CD4-positive, alpha-beta T cell (primary cell): ENCODE measurements around the gene DNAJC15. TPM values are rescaled to one million over a fixed set of nuclear protein-coding genes. Genes with fewer than 3 reads are reported as not detected.

Source experiments
- ATAC-seq: fragments of 200-7000 bp; cut with Tn5 transposase; one replicate; pipeline ENCODE4 v1.10.0; 2022; ENCODE audit warnings: mild to moderate bottlenecking; ENCODE audit not compliant: poor library complexity
- CTCF ChIA-PET: fragments of 350-600 bp; sonication (Branson Sonifier 250); formaldehyde crosslinking; loops from one replicate; lab custom pipeline; 2021; ENCODE audit warnings: antibody characterized with exemption, inconsistent platforms; lab: Charles Lee
- POLR2A ChIA-PET: fragments of 350-600 bp; sonication (Branson Sonifier 250); formaldehyde crosslinking; loops from one replicate; lab custom pipeline; 2021; ENCODE audit warnings: antibody characterized with exemption, inconsistent platforms; lab: Charles Lee
- DNase-seq, 14 experiments: peaks; one replicate each; pipeline ENCODE4 v3.0.0-alpha.2; 2013 to 2020; ENCODE audit warnings: mixed read lengths in 2 of 14
- H3K27ac ChIP-seq, 2 donors: one replicate each; pipeline versions ENCODE4 v1.5.1 to v1.7.0; 2013; ENCODE audit warnings: low read length in 2 of 2, low read depth in 1 of 2, mild to moderate bottlenecking in 1 of 2
- H3K27me3 ChIP-seq, 2 experiments: 1 replicate in 1 of 2; 2 replicates in 1 of 2; pipeline versions ENCODE4 v1.6.1 to v1.7.0; 2013; ENCODE audit warnings: low read length in 2 of 2, control low read depth in 1 of 2, mild to moderate bottlenecking in 1 of 2, moderate library complexity in 1 of 2; ENCODE audit not compliant: insufficient read depth in 2 of 2, control insufficient read depth in 1 of 2
- H3K36me3 ChIP-seq: one replicate; pipeline ENCODE4 v1.6.1; 2013; ENCODE audit warnings: low read length, control low read depth; ENCODE audit not compliant: insufficient read depth
- H3K4me1 ChIP-seq: one replicate; pipeline ENCODE4 v1.6.1; 2013; ENCODE audit warnings: low read length, control low read depth; ENCODE audit not compliant: insufficient read depth
- H3K4me3 ChIP-seq: one replicate; pipeline ENCODE4 v1.5.1; 2013; ENCODE audit warnings: mild to moderate bottlenecking, low read length, moderate library complexity
- H3K9me3 ChIP-seq, 2 experiments: 1 replicate in 1 of 2; 2 replicates in 1 of 2; pipeline versions ENCODE4 v1.6.1 to v1.7.0; 2013; ENCODE audit warnings: low read length in 2 of 2, mild to moderate bottlenecking in 2 of 2, control low read depth in 1 of 2, moderate library complexity in 1 of 2; ENCODE audit not compliant: control insufficient read depth in 1 of 2, insufficient read depth in 1 of 2
- H3K27ac Mint-ChIP-seq: one replicate; pipeline ENCODE4 v1.8.0; 2020; ENCODE audit warnings: mixed read lengths
- H3K27me3 Mint-ChIP-seq: one replicate; pipeline ENCODE4 v1.8.0; 2021; ENCODE audit warnings: mixed read lengths
- H3K36me3 Mint-ChIP-seq: one replicate; pipeline ENCODE4 v1.8.0; 2021; ENCODE audit warnings: low read depth, mixed read lengths
- H3K4me1 Mint-ChIP-seq: one replicate; pipeline ENCODE4 v1.8.0; 2021; ENCODE audit warnings: low read depth, mixed read lengths
- H3K4me3 Mint-ChIP-seq: one replicate; pipeline ENCODE4 v1.8.0; 2020; ENCODE audit warnings: mild to moderate bottlenecking, mixed read lengths
- H3K9me3 Mint-ChIP-seq: one replicate; pipeline ENCODE4 v1.8.0; 2020; ENCODE audit warnings: mixed read lengths
- intact Hi-C, 2 experiments: fragments of 100-400 bp; cut with DNase I in 1 of 2; cut with micrococcal nuclease in 1 of 2; formaldehyde crosslinking; loops; one replicate each; pipeline versions ENCODE4 v1.15.1 to v1.9.0; 2023 to 2025; cut with DNase I, micrococcal nuclease
- total RNA-seq, 174 experiments: library from RNA in 2 of 174; stranded (reverse) in 2 of 174; gene quantifications; one replicate each; pipeline ENCODE4 v1.2.3 and lab custom pipeline; 2021 to 2026
- TF ChIP-seq, protein P1 (sequence below): fragments of 200-600 bp; IDR thresholded peaks from one replicate; pipeline ENCODE4 v1.8.0; 2022; ENCODE audit warnings: antibody characterized with exemption, mild to moderate bottlenecking

DNAJC15 gene
- total RNA-seq, 2 experiments from 2014 or later: 6.8 to 7.6 TPM

DNA sequence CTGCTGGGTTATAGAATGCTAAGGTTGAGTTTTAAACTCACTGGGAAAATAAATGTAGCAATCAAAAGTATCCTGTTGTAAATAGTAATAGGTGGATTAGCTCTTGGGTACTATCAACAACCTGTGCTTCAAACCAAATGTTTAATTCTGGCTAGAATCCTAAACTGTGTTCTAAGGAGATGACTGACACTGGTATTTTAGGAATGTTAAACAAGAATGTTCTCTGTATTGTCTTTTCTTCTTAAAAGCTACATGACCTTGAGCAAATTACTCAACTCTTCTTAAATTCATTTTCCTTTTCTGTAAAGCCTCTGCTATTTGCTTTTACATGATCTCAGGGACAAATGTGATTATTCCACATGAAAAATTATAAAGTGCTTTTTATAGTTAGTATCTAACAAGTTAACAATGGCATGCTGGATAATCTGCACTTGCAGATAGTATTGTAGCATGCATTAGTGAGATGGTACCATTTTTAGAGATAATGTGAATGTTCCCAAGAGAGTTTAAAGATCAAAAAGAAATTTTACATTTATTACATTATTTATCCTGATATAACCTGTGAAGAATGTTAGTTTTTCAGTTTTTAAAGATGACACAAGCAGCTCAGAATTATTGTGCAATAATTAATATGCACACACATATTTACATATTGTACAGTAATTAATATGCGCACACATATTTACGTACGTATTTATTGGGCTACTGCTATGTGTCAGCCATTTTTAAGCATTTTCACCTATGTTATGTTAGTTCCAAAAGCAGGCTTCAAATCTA, 17.7 kb upstream of the DNAJC15 start:
- ChIA-PET POLR2A (interaction anchor here (3.4 kb wide), 1 partner anchor 13 kb away, joined by 17 read pairs; the partner anchor contains the start of gene EPSTI1), CTCF (no interaction called here)
- intact Hi-C loops: no loop called here
- Mint-ChIP-seq H3K9me3 (no peaks in the 10 kb centered on the region), H3K27me3 (no peaks in the 10 kb centered on the region), H3K36me3 (no peaks in the 10 kb centered on the region), H3K4me3 (no peak overlapping the region), H3K4me1 (no peaks in the 10 kb centered on the region), H3K27ac (no peak overlapping the region)
- Histone ChIP-seq H3K4me1 (no peaks in the 10 kb centered on the region), H3K4me3 (no peak overlapping the region), H3K27me3 (no peaks in the 10 kb centered on the region), H3K27ac (no peak overlapping the region), H3K9me3 (no peaks in the 10 kb centered on the region), H3K36me3 (no peaks in the 10 kb centered on the region)
- ATAC-seq (no peak), DNase-seq (no peak)
- TF ChIP-seq, protein P1, sequence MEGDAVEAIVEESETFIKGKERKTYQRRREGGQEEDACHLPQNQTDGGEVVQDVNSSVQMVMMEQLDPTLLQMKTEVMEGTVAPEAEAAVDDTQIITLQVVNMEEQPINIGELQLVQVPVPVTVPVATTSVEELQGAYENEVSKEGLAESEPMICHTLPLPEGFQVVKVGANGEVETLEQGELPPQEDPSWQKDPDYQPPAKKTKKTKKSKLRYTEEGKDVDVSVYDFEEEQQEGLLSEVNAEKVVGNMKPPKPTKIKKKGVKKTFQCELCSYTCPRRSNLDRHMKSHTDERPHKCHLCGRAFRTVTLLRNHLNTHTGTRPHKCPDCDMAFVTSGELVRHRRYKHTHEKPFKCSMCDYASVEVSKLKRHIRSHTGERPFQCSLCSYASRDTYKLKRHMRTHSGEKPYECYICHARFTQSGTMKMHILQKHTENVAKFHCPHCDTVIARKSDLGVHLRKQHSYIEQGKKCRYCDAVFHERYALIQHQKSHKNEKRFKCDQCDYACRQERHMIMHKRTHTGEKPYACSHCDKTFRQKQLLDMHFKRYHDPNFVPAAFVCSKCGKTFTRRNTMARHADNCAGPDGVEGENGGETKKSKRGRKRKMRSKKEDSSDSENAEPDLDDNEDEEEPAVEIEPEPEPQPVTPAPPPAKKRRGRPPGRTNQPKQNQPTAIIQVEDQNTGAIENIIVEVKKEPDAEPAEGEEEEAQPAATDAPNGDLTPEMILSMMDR: no peak

- intact Hi-C loops: no loop called here
- Histone ChIP-seq H3K4me1 (no peaks in the 10 kb centered on the region), H3K27ac (no peak overlapping the region), H3K27me3 (no peaks in the 10 kb centered on the region), H3K9me3 (no peaks in the 10 kb centered on the region), H3K4me3 (no peak overlapping the region), H3K36me3 (no peaks in the 10 kb centered on the region)
- no peak for ATAC-seq
- Mint-ChIP-seq H3K9me3 (no peaks in the 10 kb centered on the region), H3K27ac (no peak overlapping the region), H3K4me3 (no peak overlapping the region), H3K27me3 (no peaks in the 10 kb centered on the region), H3K36me3 (no peaks in the 10 kb centered on the region), H3K4me1 (no peaks in the 10 kb centered on the region)
- no peak for DNase-seq
- ChIA-PET CTCF (interaction anchor here (0.7 kb wide), 1 partner anchor 228 kb away, joined by 3 read pairs; no protein-coding TSS in a partner anchor), POLR2A (interaction anchor here (3.4 kb wide), 1 partner anchor 15 kb away, joined by 17 read pairs; the partner anchor contains the start of gene EPSTI1)
- TF ChIP-seq, protein P1: no peak
Measured at GRCh38 chr13:43006893-43007631, 16.3 kb upstream of the DNAJC15 start.

GRCh38 chr13:43008596-43008995, 14.8 kb upstream of the DNAJC15 start:
- CTCF ChIA-PET: no interaction called here
- Histone ChIP-seq H3K9me3 (no peaks in the 10 kb centered on the region), H3K4me3 (no peak overlapping the region), H3K27me3 (no peaks in the 10 kb centered on the region), H3K27ac (no peak overlapping the region), H3K36me3 (no peaks in the 10 kb centered on the region), H3K4me1 (no peaks in the 10 kb centered on the region)
- no peaks in the 10 kb centered on the region for H3K27me3 Mint-ChIP-seq
- no peaks in the 10 kb centered on the region for H3K36me3 Mint-ChIP-seq
- H3K4me1 Mint-ChIP-seq: no peaks in the 10 kb centered on the region
- no peak overlapping the region for H3K27ac Mint-ChIP-seq
- TF ChIP-seq, protein P1: no peak
- intact Hi-C loops: no loop called here
- no peaks in the 10 kb centered on the region for H3K9me3 Mint-ChIP-seq
- H3K4me3 Mint-ChIP-seq: no peak overlapping the region
- POLR2A ChIA-PET: no interaction called here
- no peak for ATAC-seq
- DNase-seq: no peak
